HepG2 (cell line): ENCODE results near the gene SERPINA9. TPM values are rescaled to one million over a fixed set of nuclear protein-coding genes. Genes with fewer than 3 reads are reported as not detected.

ENCODE experiments used
- ATAC-seq: fragments of 200-7000 bp; cut with Tn5 transposase; 3 replicates; pipeline ENCODE4 v1.9.1; 2020; ENCODE audit warnings: mild to moderate bottlenecking, moderate library complexity
- BruUV-seq: library from RNA; stranded (reverse); fragments of 400-500 nt; replicated peaks from 2 replicates; lab custom pipeline; 2021; lab: Mats Ljungman, UMichigan
- CTCF ChIA-PET: fragments of 300-600 bp; formaldehyde crosslinking; extraction: SDS; loops from one replicate; lab custom pipeline; 2021; ENCODE audit warnings: low total read pairs, inconsistent platforms, low intra/inter-chr PET ratio; lab: Yijun Ruan, JAX
- POLR2A ChIA-PET: fragments of 350-600 bp; sonication (Branson Sonifier 250); formaldehyde crosslinking; loops from one replicate; lab custom pipeline; 2020; ENCODE audit warnings: antibody characterized with exemption, inconsistent platforms; lab: Yijun Ruan, JAX
- DNase-seq: peaks from one replicate; pipeline ENCODE4 v3.0.0-alpha.2; 2015; ENCODE audit warnings: low spot score
- FAIRE-seq: peaks from 3 replicates; lab custom pipeline; 2011; peaks lifted over from hg19 to GRCh38; lab: Jason Lieb, UNC
- H2AFZ ChIP-seq: one replicate; pipeline ENCODE4 v1.6.1; 2011; ENCODE audit warnings: low read length, inconsistent platforms
- H3K27ac ChIP-seq: fragments of 300-600 bp; 3 replicates; pipeline ENCODE4 v1.8.0; 2011; ENCODE audit warnings: mixed run types, mild to moderate bottlenecking, mixed read lengths, low read length, inconsistent platforms; ENCODE audit not compliant: insufficient read depth; ENCODE audit errors: extremely low read length
- H3K27me3 ChIP-seq, 2 experiments: fragments of 200-600 bp in 1 of 2; 2 replicates in 1 of 2; 3 replicates in 1 of 2; pipeline versions ENCODE4 v1.6.0 to v1.8.0; 2011; ENCODE audit warnings: low read length in 2 of 2, mild to moderate bottlenecking in 2 of 2, moderate library complexity in 2 of 2, inconsistent platforms in 1 of 2; ENCODE audit not compliant: insufficient read depth in 2 of 2, control insufficient read depth in 1 of 2
- H3K36me3 ChIP-seq, 2 experiments: fragments of 200-600 bp in 1 of 2; replicated peaks in 1 of 2; 2 replicates in 1 of 2; 3 replicates in 1 of 2; pipeline versions ENCODE4 v1.5.1 to v1.8.0; 2011; ENCODE audit warnings: low read length in 2 of 2, inconsistent platforms in 1 of 2; ENCODE audit not compliant: insufficient read depth in 2 of 2, control insufficient read depth in 1 of 2
- H3K4me1 ChIP-seq: 2 replicates; pipeline ENCODE4 v1.5.1; 2012; ENCODE audit warnings: low read length, inconsistent platforms; ENCODE audit not compliant: insufficient read depth
- H3K4me2 ChIP-seq: 2 replicates; pipeline ENCODE4 v1.6.0; 2011; ENCODE audit warnings: low read depth, low read length, inconsistent platforms
- H3K4me3 ChIP-seq, 3 experiments: fragments of 200-600 bp in 1 of 3; sonication (generic), shearing (Covaris generic) in 1 of 3; replicated peaks in 1 of 3; 2 replicates each; pipeline ENCODE4 v1.5.1; 2011 to 2016; ENCODE audit warnings: low read length in 3 of 3, inconsistent platforms in 2 of 3, low read depth in 2 of 3, mild to moderate bottlenecking in 2 of 3, control low read depth in 1 of 3, mixed read lengths in 1 of 3; ENCODE audit not compliant: insufficient read depth in 1 of 3
- H3K79me2 ChIP-seq: one replicate; pipeline ENCODE4 v1.6.1; 2011; ENCODE audit warnings: low read length, inconsistent platforms; ENCODE audit not compliant: insufficient read depth
- H3K9ac ChIP-seq: 2 replicates; pipeline ENCODE4 v1.6.0; 2011; ENCODE audit warnings: mild to moderate bottlenecking, low read depth, low read length, inconsistent platforms; ENCODE audit not compliant: insufficient read depth
- H3K9me3 ChIP-seq: 2 replicates; pipeline ENCODE4 v1.5.1; 2012; ENCODE audit warnings: mild to moderate bottlenecking, low read length
- H4K20me1 ChIP-seq: 2 replicates; pipeline ENCODE4 v1.6.0; 2011; ENCODE audit warnings: inconsistent platforms, mild to moderate bottlenecking, low read length, moderate library complexity; ENCODE audit not compliant: insufficient read depth
- HOXA7 ChIP-seq: sonication (generic); formaldehyde crosslinking; IDR thresholded peaks from 2 replicates; pipeline ENCODE4 v1.8.1; 2022; ENCODE audit warnings: mild to moderate bottlenecking, missing genetic modification reagents, moderate library complexity
- MAFF ChIP-seq: IDR thresholded peaks from 2 replicates; pipeline ENCODE4 v1.6.1; 2011; ENCODE audit warnings: low read depth, low read length, improper control_type of control experiment
- NCOR1 ChIP-seq: fragments of 200-600 bp; sonication (generic); IDR thresholded peaks from 2 replicates; pipeline ENCODE4 v1.7.0; 2017; ENCODE audit warnings: antibody characterized with exemption, low read length, borderline replicate concordance
- PHF20 ChIP-seq: sonication (generic); formaldehyde crosslinking; IDR thresholded peaks from 2 replicates; pipeline ENCODE4 v1.5.0; 2020; ENCODE audit warnings: mild to moderate bottlenecking, missing genetic modification reagents
- POGZ ChIP-seq: sonication (generic); formaldehyde crosslinking; IDR thresholded peaks from 2 replicates; pipeline ENCODE4 v1.4.0; 2020; ENCODE audit warnings: mild to moderate bottlenecking, missing genetic modification reagents
- RFXAP ChIP-seq: sonication (generic); formaldehyde crosslinking; IDR thresholded peaks from 2 replicates; pipeline ENCODE4 v1.4.0; 2020; ENCODE audit warnings: missing genetic modification reagents, borderline replicate concordance
- SOX5 ChIP-seq: IDR thresholded peaks from 2 replicates; pipeline ENCODE4 v1.6.1; 2016; ENCODE audit warnings: borderline replicate concordance
- TFDP2 ChIP-seq: sonication (generic); formaldehyde crosslinking; IDR thresholded peaks from 2 replicates; pipeline ENCODE4 v1.4.0; 2020; ENCODE audit warnings: missing genetic modification reagents
- ZBTB44 ChIP-seq: sonication (generic); formaldehyde crosslinking; IDR thresholded peaks from 2 replicates; pipeline ENCODE4 v1.4.0; 2020; ENCODE audit warnings: missing genetic modification reagents
- ZNF138 ChIP-seq: sonication (generic); formaldehyde crosslinking; IDR thresholded peaks from 2 replicates; pipeline ENCODE4 v1.5.0; 2020; ENCODE audit warnings: mild to moderate bottlenecking, low read depth, missing genetic modification reagents
- ZNF589 ChIP-seq: sonication (generic); formaldehyde crosslinking; conservative IDR thresholded peaks from 2 replicates; pipeline ENCODE4 v1.8.0; 2022; ENCODE audit warnings: mild to moderate bottlenecking, moderate library complexity, missing genetic modification reagents
- WGBS: methylation state at CpG from one replicate; pipeline ENCODE4 v1.1.6; 2017; ENCODE audit warnings: low lambda C conversion rate; 5-methylcytosine and 5-hydroxymethylcytosine counted together
- in situ Hi-C: cut with HindIII; loops from 2 replicates; pipeline ENCODE4 v1.10.0; 2017; ENCODE audit warnings: low pct_unique_long_range_greater_than_20kb; ENCODE audit not compliant: extremely low pct_ligation_motif_present
- intact Hi-C: fragments of 100-400 bp; cut with micrococcal nuclease; formaldehyde crosslinking; loops from one replicate; pipeline ENCODE4 v1.10.0; 2022; ENCODE audit not compliant: unreplicated experiment
- polyA plus RNA-seq, 8 experiments: library from polyadenylated mRNA; depleted of rRNA in 3 of 8; stranded (reverse) in 7 of 8; unstranded in 1 of 8; fragments of >200 nt; fragmentation: Illumina TruSeq in 4 of 8; extraction: Trizol in 4 of 8; gene quantifications; 2 replicates each; pipeline versions ENCODE4 v1.2.1 to v1.2.3, GENCODE V29; 2011 to 2016; ENCODE audit warnings: low read depth in 4 of 8, missing spikeins in 1 of 8, mixed read lengths in 1 of 8; ENCODE audit not compliant: insufficient read depth in 1 of 8
- total RNA-seq, 5 experiments: library from RNA; depleted of rRNA; stranded (reverse); fragments of >200 nt; fragmentation: Illumina TruSeq; extraction: Trizol; gene quantifications; 2 replicates each; pipeline ENCODE4 v1.2.3, GENCODE V29; 2016; ENCODE audit warnings: low read depth in 1 of 5
- TF ChIP-seq, protein P1 (sequence below): sonication (generic); formaldehyde crosslinking; IDR thresholded peaks from 2 replicates; pipeline ENCODE4 v1.5.1; 2020; ENCODE audit warnings: missing genetic modification reagents, mild to moderate bottlenecking, borderline replicate concordance
- TF ChIP-seq, protein P2 (sequence below): sonication (generic); formaldehyde crosslinking; IDR thresholded peaks from 2 replicates; pipeline ENCODE4 v1.4.0; 2020; ENCODE audit warnings: missing genetic modification reagents, borderline replicate concordance

SERPINA9 gene
- total and polyA plus RNA-seq, 2 of the 13 experiments (the other 11 are each of a cell fraction or from before 2014, with no cell fraction given): 0.21 TPM; not detected in 1

DNA sequence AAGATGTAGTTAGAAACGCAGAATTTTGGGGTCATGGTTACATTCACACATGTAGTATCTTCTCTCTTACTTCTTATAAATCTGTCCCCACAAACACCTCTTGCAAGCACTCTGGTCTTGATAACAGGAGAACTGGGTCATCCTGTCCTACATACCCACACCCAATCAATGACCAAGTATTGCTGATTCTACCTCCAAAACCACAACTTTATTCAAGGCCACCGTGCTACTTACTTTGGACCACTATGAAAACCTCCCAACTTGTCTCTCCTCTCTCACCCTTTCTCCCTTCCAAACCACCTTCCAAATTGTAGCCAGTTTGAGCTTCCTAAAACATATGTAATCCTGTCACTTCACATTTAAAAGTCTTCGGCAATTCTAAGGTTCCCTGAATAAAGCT, 28.8 kb downstream of the SERPINA9 start:
- intact Hi-C loops (no loop called here), in situ Hi-C loops (no loop called here)
- ATAC-seq (no peak), DNase-seq (no peak), FAIRE-seq (no peak)
- Histone ChIP-seq H3K27me3 (no peaks in the 10 kb centered on the region; a peak in 1 of 5 replicates), H3K27ac (no peak overlapping the region), H3K4me1 (peaks cover 77% of the 10 kb centered on the region), H3K36me3 (peaks cover 0 to 42% of the 10 kb centered on the region in 2 experiments), H3K4me3 (no peak overlapping the region; a peak in 1 of 6 replicates), H3K9me3 (no peaks in the 10 kb centered on the region), H4K20me1 (no peaks in the 10 kb centered on the region), H3K9ac (no peak overlapping the region), H2AFZ (no peak overlapping the region), H3K4me2 (peak overlapping the region; percentile 59), H3K79me2 (peaks cover 48% of the 10 kb centered on the region)
- ChIA-PET CTCF (no interaction called here), POLR2A (interaction anchor here (1.1 kb wide), 1 partner anchor 19 kb away, joined by 4 read pairs; no protein-coding TSS in a partner anchor)
- 64% methylated on average over 3 of the region's 3 CpGs for WGBS
- TF ChIP-seq TFDP2 (CRISPR knock-in tag) (no peak), ZNF589 (CRISPR knock-in tag) (no peak), POGZ (CRISPR knock-in tag) (no peak), NCOR1 (no peak), HOXA7 (CRISPR knock-in tag) (no peak), SOX5 (CRISPR knock-in tag) (no peak), PHF20 (CRISPR knock-in tag) (no peak), ZNF138 (CRISPR knock-in tag) (no peak), RFXAP (no peak), ZBTB44 (CRISPR knock-in tag) (no peak), MAFF (no peak)
- TF ChIP-seq, protein P1, sequence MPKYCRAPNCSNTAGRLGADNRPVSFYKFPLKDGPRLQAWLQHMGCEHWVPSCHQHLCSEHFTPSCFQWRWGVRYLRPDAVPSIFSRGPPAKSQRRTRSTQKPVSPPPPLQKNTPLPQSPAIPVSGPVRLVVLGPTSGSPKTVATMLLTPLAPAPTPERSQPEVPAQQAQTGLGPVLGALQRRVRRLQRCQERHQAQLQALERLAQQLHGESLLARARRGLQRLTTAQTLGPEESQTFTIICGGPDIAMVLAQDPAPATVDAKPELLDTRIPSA: no peak
- TF ChIP-seq, protein P2, sequence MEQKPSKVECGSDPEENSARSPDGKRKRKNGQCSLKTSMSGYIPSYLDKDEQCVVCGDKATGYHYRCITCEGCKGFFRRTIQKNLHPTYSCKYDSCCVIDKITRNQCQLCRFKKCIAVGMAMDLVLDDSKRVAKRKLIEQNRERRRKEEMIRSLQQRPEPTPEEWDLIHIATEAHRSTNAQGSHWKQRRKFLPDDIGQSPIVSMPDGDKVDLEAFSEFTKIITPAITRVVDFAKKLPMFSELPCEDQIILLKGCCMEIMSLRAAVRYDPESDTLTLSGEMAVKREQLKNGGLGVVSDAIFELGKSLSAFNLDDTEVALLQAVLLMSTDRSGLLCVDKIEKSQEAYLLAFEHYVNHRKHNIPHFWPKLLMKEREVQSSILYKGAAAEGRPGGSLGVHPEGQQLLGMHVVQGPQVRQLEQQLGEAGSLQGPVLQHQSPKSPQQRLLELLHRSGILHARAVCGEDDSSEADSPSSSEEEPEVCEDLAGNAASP (CRISPR knock-in tag): no peak
- BruUV-seq: no TSS peak
